Measurements from ENCODE around the gene PRDM16. TPM values are rescaled to one million over a fixed set of nuclear protein-coding genes. Genes with fewer than 3 reads are reported as not detected.

PRDM16 gene
- total and polyA plus RNA-seq, 3 donors from 2014 or later: 2.1 to 5.6 (median 4.7) TPM

- 77 to 81% methylated on average over 23 to 32 of the region's 32 CpGs for WGBS, 2 donors
- H3K4me3 ChIP-seq: no peak overlapping the region
- H3K27ac ChIP-seq: no peak overlapping the region
- TF ChIP-seq POLR2A (IDR thresholded peaks at IDR 0.05): no peak
- peak; percentile 20 for DNase-seq
- no peaks in the 10 kb centered on the region for H3K9me3 ChIP-seq
- no peaks in the 10 kb centered on the region for H3K27me3 ChIP-seq
- H3K4me1 ChIP-seq: peaks cover 35% of the 10 kb centered on the region
- H3K36me3 ChIP-seq (ENCODE audit: low read depth, missing control alignments): no peaks in the 10 kb centered on the region
- intact Hi-C loops (cut with DNase I; ENCODE audit: low total_unique reads): no loop called here
These were observed 150.9 kb downstream of the PRDM16 start for GRCh38 chr1:3219791-3220467.

GRCh38 chr1:3221112-3222041 is 152.4 kb downstream of the PRDM16 start:
- Histone ChIP-seq H3K27me3 (no peaks in the 10 kb centered on the region), H3K27ac (no peak overlapping the region), H3K4me1 (peaks cover 35% of the 10 kb centered on the region), H3K9me3 (no peaks in the 10 kb centered on the region), H3K36me3 (ENCODE audit: low read depth, missing control alignments) (no peaks in the 10 kb centered on the region), H3K4me3 (no peak overlapping the region)
- TF ChIP-seq POLR2A (IDR thresholded peaks at IDR 0.05): no peak
- TF ChIP-seq CTCF (IDR thresholded peaks at IDR 0.05): no peak
- DNase-seq: peak; percentile 68
- intact Hi-C loops (cut with DNase I; ENCODE audit: low total_unique reads): no loop called here
- 53 to 54% methylated on average over 14 to 24 of the region's 24 CpGs for WGBS, 2 donors

GRCh38 chr1:3222042-3222692 is 153.2 kb downstream of the PRDM16 start:
- TF ChIP-seq CTCF (IDR thresholded peaks at IDR 0.05) (no peak), POLR2A (IDR thresholded peaks at IDR 0.05) (no peak)
- WGBS, 2 donors: 38 to 44% methylated on average over 6 to 13 of the region's 16 CpGs
- Histone ChIP-seq H3K27ac (no peak overlapping the region), H3K36me3 (ENCODE audit: low read depth, missing control alignments) (no peaks in the 10 kb centered on the region), H3K9me3 (no peaks in the 10 kb centered on the region), H3K27me3 (no peaks in the 10 kb centered on the region), H3K4me1 (peaks cover 35% of the 10 kb centered on the region), H3K4me3 (no peak overlapping the region)
- intact Hi-C loops (cut with DNase I; ENCODE audit: low total_unique reads): no loop called here
- DNase-seq: no peak

- no peaks in the 10 kb centered on the region for H3K9me3 ChIP-seq
- no peak for TF ChIP-seq POLR2A (IDR thresholded peaks at IDR 0.05)
- TF ChIP-seq CTCF (IDR thresholded peaks at IDR 0.05): no peak
- H3K4me3 ChIP-seq: no peak overlapping the region
- no peak overlapping the region for H3K27ac ChIP-seq
- DNase-seq: no peak
- peaks cover 19% of the 10 kb centered on the region for H3K4me1 ChIP-seq
- 81 to 85% methylated on average over 12 of the region's 12 CpGs for WGBS, 2 donors
- H3K36me3 ChIP-seq (ENCODE audit: low read depth, missing control alignments): no peaks in the 10 kb centered on the region
- intact Hi-C loops (cut with DNase I; ENCODE audit: low total_unique reads): no loop called here
- no peaks in the 10 kb centered on the region for H3K27me3 ChIP-seq
These were observed 156.7 kb downstream of the PRDM16 start for GRCh38 chr1:3225661-3226060.

- intact Hi-C loops (cut with DNase I; ENCODE audit: low total_unique reads): no loop called here
- 80 to 84% methylated on average over 15 of the region's 15 CpGs for WGBS, 2 donors
- Histone ChIP-seq H3K4me1 (peaks cover 14% of the 10 kb centered on the region), H3K27me3 (no peaks in the 10 kb centered on the region), H3K4me3 (no peak overlapping the region), H3K9me3 (no peaks in the 10 kb centered on the region), H3K27ac (no peak overlapping the region), H3K36me3 (ENCODE audit: low read depth, missing control alignments) (no peaks in the 10 kb centered on the region)
- DNase-seq: no peak
- TF ChIP-seq CTCF (IDR thresholded peaks at IDR 0.05) (no peak), POLR2A (IDR thresholded peaks at IDR 0.05) (no peak)
These were observed 157.2 kb downstream of the PRDM16 start for GRCh38 chr1:3226191-3226590.

Data from testis (tissue), 3 donors.